SJSA1 (cell line): Measurements from ENCODE around the gene PTPRH. TPM values are rescaled to one million over a fixed set of nuclear protein-coding genes. Genes with fewer than 3 reads are reported as not detected.
"Not testable (repeated sequence)": the region's sequence is repeated elsewhere in the genome, so short reads cannot be mapped to it uniquely, and the experiment has no call there.

Experiments used
- DNase-seq, 2 experiments: peaks; one replicate each; pipeline ENCODE4 v3.0.0-alpha.2; 2015 to 2020; ENCODE audit warnings: low spot score in 2 of 2, low read depth in 1 of 2
- H3K27ac ChIP-seq: fragments of 250-450 bp; sonication (Bioruptor Pico); 2 replicates; pipeline ENCODE4 v1.5.1; 2020; ENCODE audit warnings: mild to moderate bottlenecking, moderate library complexity
- H3K27me3 ChIP-seq: fragments of 250-450 bp; sonication (Bioruptor Pico); replicated peaks from 2 replicates; pipeline ENCODE4 v1.5.1; 2020; ENCODE audit warnings: mild to moderate bottlenecking, moderate library complexity
- H3K36me3 ChIP-seq: fragments of 250-450 bp; sonication (Bioruptor Pico); 2 replicates; pipeline ENCODE4 v1.5.1; 2020; ENCODE audit warnings: mild to moderate bottlenecking
- H3K4me1 ChIP-seq: fragments of 250-450 bp; sonication (Bioruptor Pico); replicated peaks from 2 replicates; pipeline ENCODE4 v1.6.1; 2021; ENCODE audit warnings: mild to moderate bottlenecking
- H3K4me3 ChIP-seq: fragments of 250-450 bp; sonication (Bioruptor Pico); 2 replicates; pipeline ENCODE4 v1.5.1; 2020; ENCODE audit warnings: mild to moderate bottlenecking
- H3K9me3 ChIP-seq: fragments of 250-450 bp; sonication (Bioruptor Pico); replicated peaks from 2 replicates; pipeline ENCODE4 v1.5.1; 2020; ENCODE audit warnings: mild to moderate bottlenecking
- total RNA-seq: library from RNA; depleted of rRNA; stranded (reverse); fragments of >200 nt; shearing (Covaris generic); gene quantifications from 2 replicates; pipeline ENCODE4 v1.2.3, GENCODE V29; 2014

Gene PTPRH
- total RNA-seq, 1 experiment from 2014 or later = 1.4 TPM

DNA sequence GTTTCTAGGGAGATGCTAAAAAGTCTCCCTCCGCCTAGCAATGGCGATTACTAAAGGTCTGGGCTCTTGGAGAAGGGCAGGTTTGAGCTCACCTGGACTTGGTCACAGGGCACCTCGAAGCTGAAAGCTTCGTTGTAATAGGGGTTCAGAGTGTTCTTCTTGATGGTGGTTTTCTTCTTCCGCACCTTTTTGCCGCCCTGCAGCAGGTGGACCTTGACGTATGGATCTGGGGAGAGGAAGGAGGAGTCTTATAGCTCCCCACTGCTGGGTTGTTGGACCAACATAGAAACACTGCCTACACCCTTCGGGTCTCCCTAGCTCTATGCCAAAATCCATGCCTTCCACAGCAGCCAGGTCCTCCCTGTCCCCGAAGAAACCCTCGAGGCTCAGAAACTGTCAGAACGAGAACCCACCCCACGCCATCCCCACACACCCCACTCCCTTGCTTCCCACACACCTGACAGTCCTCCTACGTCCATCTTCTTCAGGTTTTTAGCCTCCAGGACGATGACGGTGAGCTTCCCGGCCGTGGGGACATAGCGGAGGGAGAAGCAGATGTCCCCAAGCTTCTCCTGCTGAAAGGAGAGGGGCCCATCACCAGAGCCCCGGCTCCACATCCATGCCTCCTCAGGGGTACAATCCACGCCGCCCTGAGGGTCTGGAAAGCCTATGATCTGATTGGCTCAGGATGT lies 34.7 kb downstream of the PTPRH start:
- Histone ChIP-seq H3K4me1 (peaks cover 22% of the 10 kb centered on the region), H3K27ac (no peak overlapping the region), H3K4me3 (no peak overlapping the region), H3K27me3 (peaks cover 19% of the 10 kb centered on the region), H3K9me3 (no peaks in the 10 kb centered on the region; the same call in 1 of the 2 replicates), H3K36me3 (no peaks in the 10 kb centered on the region)
- no peak for DNase-seq

DNA sequence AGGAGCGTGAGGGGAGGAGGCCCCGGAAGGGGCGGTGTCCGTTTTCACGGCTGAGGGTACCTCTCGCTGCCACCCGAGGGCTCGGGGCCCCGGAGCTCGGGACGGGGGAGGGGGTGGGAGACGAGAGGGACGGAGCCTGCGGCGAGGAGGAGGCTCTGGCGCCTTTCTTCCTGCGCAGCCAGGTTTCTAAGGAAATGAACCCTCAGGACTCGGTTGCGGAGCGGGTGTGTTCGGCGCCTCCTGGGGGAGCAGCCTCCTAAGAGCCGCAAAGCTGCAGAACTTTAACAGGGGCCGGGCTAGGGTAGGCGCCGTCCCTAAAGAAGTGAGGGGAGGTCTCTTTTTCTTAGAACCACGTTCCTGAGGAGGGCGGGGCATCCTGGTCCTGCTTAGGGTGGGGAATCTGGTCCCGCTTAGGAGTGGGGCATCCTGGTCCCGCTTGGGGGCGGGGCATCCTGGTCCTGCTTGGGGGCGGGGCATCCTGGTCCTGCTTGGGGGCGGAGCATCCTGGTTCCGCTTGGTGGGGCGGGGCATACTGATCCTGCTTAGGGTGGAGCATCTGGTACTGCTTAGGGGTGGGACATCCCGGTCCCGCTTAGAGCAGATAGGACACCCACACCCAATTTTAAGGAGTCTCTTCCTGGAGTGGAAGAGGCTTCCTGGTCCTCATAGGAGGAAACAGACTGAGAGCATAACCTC lies 35.4 kb downstream of the PTPRH start:
- Histone ChIP-seq H3K4me3 (peak overlapping the region; percentile 35), H3K36me3 (no peaks in the 10 kb centered on the region), H3K27ac (no peak overlapping the region), H3K27me3 (peaks cover 14% of the 10 kb centered on the region), H3K9me3 (no peaks in the 10 kb centered on the region), H3K4me1 (peaks cover 16% of the 10 kb centered on the region)
- DNase-seq = peak; percentile 47 to 86

DNA sequence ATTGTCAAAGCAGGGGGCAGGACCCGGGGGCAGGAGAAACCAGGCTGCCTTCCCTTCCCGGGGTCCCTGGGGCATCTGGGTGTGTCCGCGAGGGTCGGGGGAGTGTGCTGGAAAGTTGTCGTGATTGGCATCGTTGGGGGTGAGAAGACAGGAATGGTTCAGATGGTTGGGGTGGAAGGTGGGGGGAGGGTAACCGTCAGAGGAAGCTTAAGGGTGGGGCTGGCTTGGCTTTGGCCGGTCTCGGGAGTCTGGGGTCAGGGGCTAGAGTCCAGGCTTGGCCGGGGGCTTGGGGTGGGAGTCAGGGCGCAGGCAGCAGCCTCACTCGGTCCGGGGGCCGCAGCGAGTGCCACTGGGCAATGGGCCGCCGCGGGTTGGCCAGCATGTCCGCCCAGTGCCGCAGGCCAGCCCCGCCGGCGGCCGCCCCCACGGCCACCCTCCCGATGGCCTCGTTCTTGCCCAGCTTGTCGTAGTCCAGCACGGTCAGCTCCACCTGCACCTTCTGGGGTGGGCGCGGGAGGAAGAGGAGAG lies 36.1 kb downstream of the PTPRH start:
- Histone ChIP-seq H3K27ac (no peak overlapping the region), H3K4me1 (peaks cover 16% of the 10 kb centered on the region), H3K4me3 (peak overlapping the region; percentile 35), H3K36me3 (no peaks in the 10 kb centered on the region), H3K9me3 (no peaks in the 10 kb centered on the region), H3K27me3 (peaks cover 17% of the 10 kb centered on the region)
- no peak for DNase-seq

DNA sequence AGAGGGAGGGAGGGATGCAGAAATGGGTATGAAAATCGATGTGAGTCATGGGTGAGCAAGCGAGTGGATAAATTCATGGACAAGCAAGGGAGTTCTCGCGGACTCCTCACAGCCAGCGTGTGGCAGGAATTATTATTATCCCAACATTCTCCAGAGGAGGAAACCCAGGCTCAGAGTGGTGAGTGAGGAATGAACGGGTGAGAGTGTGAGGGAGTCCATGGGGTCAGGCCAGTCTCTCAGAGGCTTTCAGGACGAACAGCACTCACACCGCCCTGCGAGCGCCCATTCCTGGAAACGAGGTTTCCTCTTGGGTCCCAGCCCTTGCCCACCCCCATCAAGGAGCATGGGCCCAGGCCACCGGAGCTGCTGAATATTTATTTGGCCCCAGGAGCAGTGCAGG lies 36.6 kb downstream of the PTPRH start:
- Histone ChIP-seq H3K27me3 (peaks cover 17% of the 10 kb centered on the region), H3K4me1 (peaks cover 16% of the 10 kb centered on the region), H3K27ac (no peak overlapping the region), H3K36me3 (no peaks in the 10 kb centered on the region), H3K9me3 (no peaks in the 10 kb centered on the region), H3K4me3 (no peak overlapping the region)
- peak in 1 of 2 experiments; percentile 32 for DNase-seq

DNA sequence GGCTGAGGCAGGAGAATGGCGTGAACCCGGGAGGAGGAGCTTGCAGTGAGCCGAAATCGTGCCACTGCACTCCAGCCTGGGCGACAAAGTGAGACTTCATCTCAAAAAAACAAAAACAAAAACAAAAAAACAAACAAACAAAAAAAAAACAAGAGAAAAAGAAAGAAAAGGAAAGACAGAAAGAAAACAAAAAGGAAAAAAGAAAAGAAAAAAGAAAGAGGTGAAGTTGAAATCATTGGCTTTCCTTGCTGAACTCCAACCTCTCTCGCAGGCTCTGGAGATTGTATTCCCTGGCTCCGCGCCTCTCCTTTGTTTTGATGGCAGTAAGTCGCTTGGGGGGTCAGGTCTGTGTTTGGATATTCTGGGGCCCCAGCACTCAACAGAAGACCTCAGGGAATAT lies 37.0 kb downstream of the PTPRH start:
- DNase-seq, H3K27ac ChIP-seq, H3K36me3 ChIP-seq, H3K9me3 ChIP-seq, H3K4me3 ChIP-seq: not testable (repeated sequence)
- Histone ChIP-seq H3K27me3 (peaks cover 17% of the 10 kb centered on the region), H3K4me1 (peaks cover 16% of the 10 kb centered on the region)

DNA sequence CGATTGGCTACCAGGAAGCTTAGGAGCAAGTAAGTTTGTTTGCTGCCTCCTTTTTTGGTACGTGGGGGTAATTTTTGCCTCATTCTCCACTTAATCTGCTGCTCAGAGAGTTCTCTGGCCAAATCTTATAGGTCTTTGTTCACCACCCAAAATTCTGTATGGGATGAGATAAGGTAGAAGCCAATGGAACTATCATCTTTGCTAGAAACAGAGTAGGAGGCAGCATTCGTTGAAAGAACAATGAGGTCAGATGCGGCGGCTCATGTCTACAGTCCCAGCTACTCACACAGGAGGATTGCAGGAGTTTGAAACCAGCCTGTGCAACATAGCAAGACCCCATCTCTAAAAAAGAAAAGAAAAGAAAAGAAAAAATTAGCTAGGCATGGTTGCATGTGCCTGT lies 37.9 kb downstream of the PTPRH start:
- Histone ChIP-seq H3K9me3 (no peaks in the 10 kb centered on the region), H3K4me3 (no peak overlapping the region)
- no peak for DNase-seq

DNA sequence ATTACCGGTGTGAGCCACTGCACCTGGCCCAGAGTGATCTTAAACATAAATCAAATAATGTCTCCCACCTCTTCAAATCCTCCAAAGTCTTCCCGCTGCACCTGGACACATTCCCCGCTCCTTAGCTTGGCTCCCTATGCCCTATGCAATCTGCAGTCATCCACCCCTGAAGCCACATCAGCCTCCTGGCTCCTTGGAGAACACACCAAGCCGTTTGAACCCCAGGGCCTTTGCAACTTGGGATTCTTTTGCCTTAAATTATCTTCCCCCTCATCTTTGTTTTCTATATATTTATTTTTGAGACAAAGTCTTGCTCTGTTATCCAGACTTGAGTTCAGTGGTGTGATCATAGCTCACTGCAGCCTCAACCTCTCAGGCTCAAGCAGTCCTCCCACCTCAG lies 40.2 kb downstream of the PTPRH start:
- Histone ChIP-seq H3K36me3 (no peaks in the 10 kb centered on the region), H3K9me3 (no peaks in the 10 kb centered on the region), H3K4me3 (no peak overlapping the region), H3K27ac (no peak overlapping the region), H3K4me1 (peaks cover 26% of the 10 kb centered on the region), H3K27me3 (peaks cover 23% of the 10 kb centered on the region)
- DNase-seq = no peak

More for the DNA sequence above, 37.9 kb downstream of the PTPRH start:
- H3K27me3 ChIP-seq = peaks cover 23% of the 10 kb centered on the region
- H3K27ac ChIP-seq = no peak overlapping the region
- peaks cover 21% of the 10 kb centered on the region for H3K4me1 ChIP-seq
- H3K36me3 ChIP-seq = no peaks in the 10 kb centered on the region

DNA sequence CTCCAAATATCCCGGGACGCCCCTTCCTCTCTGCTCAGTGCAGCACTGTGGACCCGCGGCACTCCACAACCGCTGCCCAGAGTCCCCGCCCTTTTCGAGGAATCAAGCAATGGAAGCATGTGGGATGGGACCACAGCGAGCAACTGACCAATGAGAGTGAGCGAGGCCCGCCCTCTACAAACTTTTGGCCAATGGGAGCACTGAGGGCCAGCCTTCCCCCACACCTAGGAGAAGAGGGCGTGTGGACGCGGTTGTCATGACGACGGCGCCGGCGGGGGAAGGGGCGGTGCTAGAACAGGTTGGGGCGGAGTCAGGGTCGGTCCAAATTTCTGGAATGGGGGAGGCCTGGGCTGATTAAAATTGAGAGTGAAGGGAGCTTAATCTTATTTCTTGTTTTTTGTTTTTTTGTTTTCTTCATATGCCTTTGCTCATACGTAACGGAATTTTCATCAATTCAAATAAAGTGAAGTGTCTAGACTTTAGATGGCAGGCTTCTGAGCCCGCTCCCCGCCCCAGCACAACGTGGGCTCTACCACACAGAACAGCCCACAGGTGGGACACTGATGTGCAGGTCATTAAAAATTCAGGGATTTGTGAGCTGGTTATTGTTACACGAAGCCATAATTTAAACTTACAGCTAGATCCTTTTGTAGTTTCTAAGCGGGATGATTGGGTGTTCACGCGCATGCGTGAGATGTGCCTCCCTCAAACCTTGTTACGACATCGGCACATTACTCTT lies 42.6 kb downstream of the PTPRH start, which contains the start of gene DNAAF3:
Gene DNAAF3, minus strand, starts transcription at position 84 of the 739 bp plus-strand sequence. CDS start 200 bp downstream, outside the sequence.
- peak; percentile 95 to 97 for DNase-seq
- H3K9me3 ChIP-seq = no peaks in the 10 kb centered on the region
- H3K4me1 ChIP-seq = peaks cover 11% of the 10 kb centered on the region
- peak within 1 kb of the TSS; percentile 29 for H3K4me3 ChIP-seq
- H3K36me3 ChIP-seq = no peaks in the 10 kb centered on the region
- H3K27me3 ChIP-seq = peaks cover 17% of the 10 kb centered on the region
- H3K27ac ChIP-seq = no peak within 1 kb of the TSS

DNA sequence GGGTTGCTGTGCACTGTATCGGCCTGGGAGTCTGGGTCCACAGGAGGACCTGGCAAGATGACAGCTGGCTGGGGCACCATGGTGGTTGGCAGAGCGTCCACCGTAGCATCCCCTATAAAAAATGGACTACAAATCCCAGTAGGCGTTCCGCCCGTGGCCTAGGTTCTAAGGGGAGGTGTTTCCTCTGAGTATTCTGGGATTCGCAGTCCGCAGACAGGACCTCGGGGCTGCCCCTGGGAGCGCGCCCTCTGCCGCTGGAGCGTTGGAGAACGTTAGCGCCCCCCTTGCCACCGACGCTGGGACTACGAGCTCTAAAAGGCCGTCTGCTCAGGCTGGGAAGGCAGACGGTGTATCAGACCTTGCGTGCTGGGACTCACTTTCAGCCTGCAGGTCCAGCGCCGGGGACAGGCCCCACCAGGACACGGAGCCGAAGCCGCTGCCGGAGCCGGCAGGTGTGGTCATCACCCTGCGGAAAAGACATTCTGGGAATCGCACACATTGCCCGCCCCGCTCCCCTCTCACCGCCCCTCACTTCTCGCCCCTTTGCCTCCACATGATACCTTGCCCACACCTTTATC lies 43.3 kb downstream of the PTPRH start:
- DNase-seq = peak; percentile 75 to 82
- H3K36me3 ChIP-seq = no peaks in the 10 kb centered on the region
- H3K9me3 ChIP-seq = no peaks in the 10 kb centered on the region
- peaks cover 11% of the 10 kb centered on the region for H3K4me1 ChIP-seq
- H3K4me3 ChIP-seq = peak overlapping the region; percentile 29
- H3K27me3 ChIP-seq = peaks cover 19% of the 10 kb centered on the region
- no peak overlapping the region for H3K27ac ChIP-seq

DNA sequence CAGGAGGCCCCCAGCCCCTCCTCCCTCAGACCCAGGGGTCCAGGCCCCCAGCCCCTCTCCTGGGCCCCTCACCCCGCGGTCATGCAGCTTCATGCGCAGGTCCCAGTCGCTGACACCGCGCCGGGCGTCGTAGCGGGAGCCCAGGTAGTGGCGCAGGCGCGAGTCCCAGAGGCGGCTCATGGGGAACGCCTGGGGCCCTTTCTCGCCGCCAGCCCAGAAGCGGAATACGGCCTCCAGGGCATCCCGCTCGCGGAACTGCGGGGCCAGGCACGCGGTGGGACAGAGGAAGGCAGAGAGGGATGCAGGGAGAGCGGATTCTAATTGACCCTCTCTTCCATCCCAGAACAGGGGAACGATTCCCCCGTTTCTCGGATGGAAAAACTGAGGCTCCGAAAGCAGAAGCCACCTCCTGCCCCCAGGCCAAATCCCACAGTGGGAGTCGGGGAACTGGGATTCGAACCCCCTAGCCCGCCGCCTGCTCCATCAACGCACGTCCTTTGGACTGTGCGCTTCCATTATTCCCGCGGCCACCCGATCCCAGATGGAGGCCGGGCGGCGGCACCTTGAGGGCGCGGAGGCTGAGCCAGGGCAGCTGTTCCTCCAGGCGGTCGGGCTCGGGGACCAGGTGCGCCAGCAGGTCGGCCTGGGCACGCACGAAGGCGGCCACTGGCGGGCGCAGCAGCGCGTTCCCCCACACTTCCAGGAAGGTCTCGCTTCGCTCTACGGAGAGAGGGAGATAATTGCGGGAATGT lies 47.6 kb downstream of the PTPRH start:
- Histone ChIP-seq H3K27ac (no peak overlapping the region), H3K4me1 (peaks cover 6% of the 10 kb centered on the region), H3K36me3 (no peaks in the 10 kb centered on the region), H3K27me3 (peaks cover 7% of the 10 kb centered on the region), H3K9me3 (no peaks in the 10 kb centered on the region), H3K4me3 (no peak overlapping the region)
- DNase-seq = no peak

DNA sequence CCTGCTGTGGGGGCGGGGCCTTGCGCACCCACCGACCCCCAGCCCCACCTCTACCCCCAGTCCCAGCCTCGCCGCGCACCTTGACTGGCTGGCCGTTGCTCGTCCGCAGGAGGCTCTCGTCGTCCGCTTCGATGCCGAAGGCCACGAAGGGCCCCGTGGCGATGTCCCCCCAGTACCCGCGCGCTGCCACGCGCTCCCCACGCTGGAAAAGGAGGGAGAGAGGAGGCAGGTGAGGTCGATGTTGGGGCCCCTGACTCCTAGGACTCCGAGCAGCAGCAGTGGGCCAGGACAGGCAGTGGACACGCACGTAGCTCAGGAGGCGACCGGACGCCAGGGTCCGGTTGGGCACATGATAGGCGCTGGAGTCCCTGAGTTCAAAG lies 48.3 kb downstream of the PTPRH start:
- Histone ChIP-seq H3K9me3 (no peaks in the 10 kb centered on the region), H3K27ac (no peak overlapping the region), H3K4me3 (no peak overlapping the region), H3K4me1 (peaks cover 3% of the 10 kb centered on the region; the same call in 1 of the 2 replicates), H3K36me3 (no peaks in the 10 kb centered on the region), H3K27me3 (peaks cover 14% of the 10 kb centered on the region)
- no peak for DNase-seq

DNA sequence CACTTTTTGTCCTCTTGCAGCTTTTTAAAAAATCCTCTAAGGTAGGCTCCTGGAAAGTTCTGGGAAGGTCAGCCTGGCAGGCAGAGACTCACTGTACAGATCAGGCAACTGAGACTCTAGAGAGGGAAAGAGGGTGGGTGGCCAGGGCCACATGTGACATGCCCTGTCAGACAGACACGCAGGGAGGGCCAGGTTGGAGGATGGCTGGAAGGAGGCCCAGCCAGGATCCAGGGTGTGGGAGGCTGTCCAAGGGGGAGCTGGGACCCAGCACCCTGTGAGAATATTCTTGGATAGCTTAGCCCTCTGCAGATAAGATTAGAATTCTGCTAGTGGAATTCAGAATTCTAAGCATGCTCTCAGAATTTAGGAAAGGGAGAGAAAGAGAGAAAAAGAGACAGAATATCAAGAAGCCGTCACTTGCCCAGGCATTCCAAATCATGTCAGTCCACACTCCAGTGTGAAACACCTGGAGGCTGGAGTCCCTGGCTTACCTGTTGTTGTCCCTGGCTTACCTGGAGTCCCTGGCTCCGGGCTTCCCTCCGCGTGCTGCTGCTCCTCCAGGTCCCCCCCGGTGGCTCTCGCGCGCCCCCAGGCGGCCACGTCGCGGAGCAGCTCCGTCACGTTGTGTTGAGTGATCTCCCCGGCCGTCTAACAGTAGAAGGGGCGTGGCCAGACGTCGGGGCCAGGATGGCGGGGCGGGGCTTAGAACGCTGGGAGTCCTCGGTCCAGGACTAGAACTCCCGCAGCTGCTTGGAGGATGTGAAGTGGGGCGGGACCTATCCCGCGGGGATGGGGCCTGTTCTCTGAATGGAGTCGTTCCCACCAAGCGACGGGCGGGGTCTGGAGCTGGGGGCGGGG lies 48.9 kb downstream of the PTPRH start:
- Histone ChIP-seq H3K27me3 (peaks cover 15% of the 10 kb centered on the region), H3K4me1 (no peaks in the 10 kb centered on the region), H3K36me3 (no peaks in the 10 kb centered on the region), H3K4me3 (no peak overlapping the region), H3K9me3 (no peaks in the 10 kb centered on the region), H3K27ac (no peak overlapping the region)
- DNase-seq = peak; percentile 74 to 91
